ENCODE results near the gene NBAS. TPM values are rescaled to one million over a fixed set of nuclear protein-coding genes. Genes with fewer than 3 reads are reported as not detected.

NBAS gene
- total and polyA plus RNA-seq, 9 of the 15 experiments (the other 6 are each of a cell fraction or from before 2014, with no cell fraction given): 15.3 to 94.4 (median 69.9) TPM

GRCh38 chr2:15556311-15556930 is 4.7 kb downstream of the NBAS start (continued):
- TF ChIP-seq FOXJ2 (tag; IDR thresholded peaks at IDR 0.05) (no peak; the same call in 1 of the 2 replicates), DACH1 (IDR thresholded peaks at IDR 0.05; ENCODE audit: partially characterized antibody) (no peak), ZNF407 (IDR thresholded peaks at IDR 0.05; ENCODE audit: low read depth) (no peak), ZNF316 (IDR thresholded peaks at IDR 0.05) (peak; percentile 74), POLR2A (conservative IDR thresholded peaks at IDR 0.05) (no peak), ARID1B (IDR thresholded peaks at IDR 0.05) (peak; percentile 98), ATF6 (CRISPR knock-in tag; IDR thresholded peaks at IDR 0.05) (no peak), NFXL1 (CRISPR knock-in tag; IDR thresholded peaks at IDR 0.05) (no peak), ZEB2 (IDR thresholded peaks at IDR 0.05) (peak; percentile 12; the same call in 1 of the 2 replicates), GTF2A2 (tag; IDR thresholded peaks at IDR 0.05) (no peak), TSC22D4 (tag; IDR thresholded peaks at IDR 0.05) (no peak), BCOR (IDR thresholded peaks at IDR 0.05) (no peak), CCNT2 (IDR thresholded peaks at IDR 0.05; ENCODE audit: borderline replicate concordance, extremely low read depth, insufficient read length, low read depth, low read length) (peak; percentile 78), SNIP1 (IDR thresholded peaks at IDR 0.05; ENCODE audit: low read depth) (no peak), JUND (IDR thresholded peaks at IDR 0.05; ENCODE audit: borderline replicate concordance, low read depth, low read length) (peak; percentile 86), JUND (tag; IDR thresholded peaks at IDR 0.05; ENCODE audit: borderline replicate concordance, low read depth, low read length) (peak; percentile 81; the same call in 2 of the 3 replicates), ZFX (CRISPR knock-in tag; IDR thresholded peaks at IDR 0.05) (no peak), ZFP1 (CRISPR knock-in tag; IDR thresholded peaks at IDR 0.05) (no peak), TCF3 (CRISPR knock-in tag; IDR thresholded peaks at IDR 0.05) (peak; percentile 93), ID3 (CRISPR knock-in tag; IDR thresholded peaks at IDR 0.05) (no peak), ID3 (tag; IDR thresholded peaks at IDR 0.05) (no peak)

Measured in K562 (cell line).